ENCODE measurements around the gene MSI2. TPM values are rescaled to one million over a fixed set of nuclear protein-coding genes. Genes with fewer than 3 reads are reported as not detected.

The MSI2 gene
- total RNA-seq, 1 donor from 2014 or later: 140 TPM

GRCh38 chr17:57726838-57727237 lies 470.5 kb downstream of the MSI2 start:
- H3K9me3 Mint-ChIP-seq: no peaks in the 10 kb centered on the region
- peak overlapping the region; percentile 93 for H3K27ac Mint-ChIP-seq (ENCODE audit: unreplicated experiment)
- no peaks in the 10 kb centered on the region for H3K27me3 Mint-ChIP-seq (ENCODE audit: low read depth)
- peaks cover 46% of the 10 kb centered on the region for H3K4me1 Mint-ChIP-seq
- H3K4me3 Mint-ChIP-seq: no peak overlapping the region
- no peak for DNase-seq (ENCODE audit: low read depth, low spot score)
- TF ChIP-seq CTCF (conservative IDR thresholded peaks at IDR 0.05): no peak
- H3K36me3 Mint-ChIP-seq (ENCODE audit: low read depth): no peaks in the 10 kb centered on the region

- Mint-ChIP-seq H3K36me3 (ENCODE audit: low read depth) (no peaks in the 10 kb centered on the region), H3K27me3 (ENCODE audit: low read depth) (no peaks in the 10 kb centered on the region), H3K4me1 (peaks cover 39% of the 10 kb centered on the region), H3K27ac (ENCODE audit: unreplicated experiment) (no peak overlapping the region), H3K4me3 (no peak overlapping the region), H3K9me3 (no peaks in the 10 kb centered on the region)
- no peak for DNase-seq (ENCODE audit: low read depth, low spot score)
- no peak for TF ChIP-seq CTCF (conservative IDR thresholded peaks at IDR 0.05)
These were observed 471.4 kb downstream of the MSI2 start for GRCh38 chr17:57727630-57728175.

DNA sequence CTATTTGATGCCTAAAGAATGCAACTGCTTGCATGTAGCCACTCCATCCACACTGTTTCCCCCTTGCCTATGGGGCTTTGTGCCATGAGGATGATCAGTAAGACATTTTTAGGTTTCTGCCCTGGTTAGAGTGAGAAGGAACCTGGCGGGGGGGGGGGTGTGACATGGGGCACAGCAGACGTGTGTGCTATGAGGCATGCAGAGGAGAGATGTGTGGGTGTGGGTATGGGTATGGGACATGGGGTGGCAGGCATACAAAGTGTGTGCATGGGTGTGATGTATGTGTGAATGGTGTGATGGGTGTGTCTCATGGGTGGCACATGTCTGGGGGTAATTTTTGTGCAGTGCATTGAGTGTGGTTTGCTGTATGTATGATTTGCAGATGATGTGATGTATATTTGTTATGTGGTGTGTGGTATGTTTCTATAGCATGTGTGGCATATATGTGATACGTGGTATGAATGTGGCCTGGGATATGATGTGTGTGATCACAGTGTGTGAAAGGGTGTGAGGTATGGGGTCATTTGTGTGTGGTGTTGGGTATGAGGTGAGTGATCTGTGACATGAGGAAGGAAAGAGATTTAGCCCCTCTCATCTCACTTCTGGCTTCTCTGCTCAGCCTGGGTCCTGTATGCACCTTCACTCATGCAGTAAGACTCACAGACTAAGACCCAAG lies 473.8 kb downstream of the MSI2 start:
- Mint-ChIP-seq H3K9me3 (no peaks in the 10 kb centered on the region), H3K36me3 (ENCODE audit: low read depth) (no peaks in the 10 kb centered on the region), H3K4me1 (peaks cover 36% of the 10 kb centered on the region), H3K27me3 (ENCODE audit: low read depth) (no peaks in the 10 kb centered on the region), H3K27ac (ENCODE audit: unreplicated experiment) (no peak overlapping the region), H3K4me3 (no peak overlapping the region)
- TF ChIP-seq CTCF (conservative IDR thresholded peaks at IDR 0.05): no peak
- no peak for DNase-seq (ENCODE audit: low read depth, low spot score)

GRCh38 chr17:57732062-57732461 lies 475.7 kb downstream of the MSI2 start:
- Mint-ChIP-seq H3K4me1 (peaks cover 30% of the 10 kb centered on the region), H3K27me3 (ENCODE audit: low read depth) (no peaks in the 10 kb centered on the region), H3K27ac (ENCODE audit: unreplicated experiment) (no peak overlapping the region), H3K36me3 (ENCODE audit: low read depth) (no peaks in the 10 kb centered on the region), H3K4me3 (no peak overlapping the region), H3K9me3 (no peaks in the 10 kb centered on the region)
- no peak for TF ChIP-seq CTCF (conservative IDR thresholded peaks at IDR 0.05)
- DNase-seq (ENCODE audit: low read depth, low spot score): no peak

GRCh38 chr17:57733085-57733484 lies 476.8 kb downstream of the MSI2 start:
- H3K9me3 Mint-ChIP-seq: no peaks in the 10 kb centered on the region
- H3K36me3 Mint-ChIP-seq (ENCODE audit: low read depth): no peaks in the 10 kb centered on the region
- no peak for TF ChIP-seq CTCF (conservative IDR thresholded peaks at IDR 0.05)
- H3K4me3 Mint-ChIP-seq: no peak overlapping the region
- H3K27ac Mint-ChIP-seq (ENCODE audit: unreplicated experiment): no peak overlapping the region
- peaks cover 22% of the 10 kb centered on the region for H3K4me1 Mint-ChIP-seq
- DNase-seq (ENCODE audit: low read depth, low spot score): no peak
- no peaks in the 10 kb centered on the region for H3K27me3 Mint-ChIP-seq (ENCODE audit: low read depth)

Other genes starting within 250 kb of the MSI2 start
- gene AKAP1, start 171.3 kb upstream of the MSI2 start, total RNA-seq: 21.5 and 23.4 TPM in 2 replicates

Measured in neural crest cell (in vitro differentiated cells).